Effector memory CD4-positive, alpha-beta T cell (primary cell): ENCODE data around the gene CYTH1.

Experiments used
- DNase-seq, 3 donors: peaks; one replicate each; pipeline ENCODE4 v3.0.0-alpha.2; 2020
- H3K27ac ChIP-seq: 2 replicates; pipeline ENCODE4 v1.7.0; 2013; ENCODE audit warnings: mild to moderate bottlenecking, low read length, moderate library complexity; ENCODE audit not compliant: insufficient read depth, poor library complexity, severe bottlenecking
- H3K27me3 ChIP-seq: replicated peaks from 2 replicates; pipeline ENCODE4 v1.7.0; 2013; ENCODE audit warnings: mild to moderate bottlenecking, low read length; ENCODE audit not compliant: insufficient read depth, control insufficient read depth, poor library complexity, severe bottlenecking
- H3K36me3 ChIP-seq: 2 replicates; pipeline ENCODE4 v1.7.0; 2013; ENCODE audit warnings: mild to moderate bottlenecking, low read length, moderate library complexity; ENCODE audit not compliant: control insufficient read depth, insufficient read depth
- H3K4me1 ChIP-seq: 2 replicates; pipeline ENCODE4 v1.7.0; 2013; ENCODE audit warnings: low read length, mild to moderate bottlenecking; ENCODE audit not compliant: control insufficient read depth, insufficient read depth, poor library complexity, severe bottlenecking
- H3K4me3 ChIP-seq: 2 replicates; pipeline ENCODE4 v1.7.0; 2013; ENCODE audit warnings: low read length, low read depth, mild to moderate bottlenecking; ENCODE audit not compliant: insufficient read depth, poor library complexity, severe bottlenecking
- H3K9me3 ChIP-seq: 2 replicates; pipeline ENCODE4 v1.7.0; 2013; ENCODE audit warnings: mild to moderate bottlenecking, low read length, moderate library complexity; ENCODE audit not compliant: control insufficient read depth

CYTH1 gene

DNA sequence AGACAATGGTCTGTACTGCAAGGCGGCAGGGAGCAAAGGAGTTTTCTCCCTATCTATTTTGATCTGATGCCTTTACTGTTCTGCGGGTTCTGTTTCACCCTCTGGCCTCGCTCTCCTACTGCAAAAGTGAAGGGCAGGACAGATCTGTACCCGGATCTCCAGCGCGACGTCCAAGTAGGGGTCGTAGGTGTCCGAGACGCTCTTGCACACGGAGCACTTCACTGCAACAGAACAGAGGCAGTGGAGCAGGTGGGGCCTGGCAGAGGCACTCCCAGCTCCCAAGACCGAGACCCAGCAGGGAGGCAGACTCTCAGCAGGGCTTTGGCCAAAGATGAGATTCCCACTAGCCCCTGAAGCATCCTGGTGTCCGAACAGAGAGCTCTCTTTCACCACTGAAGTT lies 38.8 kb upstream of the CYTH1 start:
- H3K4me3 ChIP-seq, result no peak overlapping the region
- no peaks in the 10 kb centered on the region for H3K9me3 ChIP-seq
- H3K27me3 ChIP-seq, result no peaks in the 10 kb centered on the region
- no peak for DNase-seq
- peak overlapping the region; percentile 74 for H3K27ac ChIP-seq
- peaks cover 59% of the 10 kb centered on the region for H3K36me3 ChIP-seq
- peaks cover 43% of the 10 kb centered on the region for H3K4me1 ChIP-seq

DNA sequence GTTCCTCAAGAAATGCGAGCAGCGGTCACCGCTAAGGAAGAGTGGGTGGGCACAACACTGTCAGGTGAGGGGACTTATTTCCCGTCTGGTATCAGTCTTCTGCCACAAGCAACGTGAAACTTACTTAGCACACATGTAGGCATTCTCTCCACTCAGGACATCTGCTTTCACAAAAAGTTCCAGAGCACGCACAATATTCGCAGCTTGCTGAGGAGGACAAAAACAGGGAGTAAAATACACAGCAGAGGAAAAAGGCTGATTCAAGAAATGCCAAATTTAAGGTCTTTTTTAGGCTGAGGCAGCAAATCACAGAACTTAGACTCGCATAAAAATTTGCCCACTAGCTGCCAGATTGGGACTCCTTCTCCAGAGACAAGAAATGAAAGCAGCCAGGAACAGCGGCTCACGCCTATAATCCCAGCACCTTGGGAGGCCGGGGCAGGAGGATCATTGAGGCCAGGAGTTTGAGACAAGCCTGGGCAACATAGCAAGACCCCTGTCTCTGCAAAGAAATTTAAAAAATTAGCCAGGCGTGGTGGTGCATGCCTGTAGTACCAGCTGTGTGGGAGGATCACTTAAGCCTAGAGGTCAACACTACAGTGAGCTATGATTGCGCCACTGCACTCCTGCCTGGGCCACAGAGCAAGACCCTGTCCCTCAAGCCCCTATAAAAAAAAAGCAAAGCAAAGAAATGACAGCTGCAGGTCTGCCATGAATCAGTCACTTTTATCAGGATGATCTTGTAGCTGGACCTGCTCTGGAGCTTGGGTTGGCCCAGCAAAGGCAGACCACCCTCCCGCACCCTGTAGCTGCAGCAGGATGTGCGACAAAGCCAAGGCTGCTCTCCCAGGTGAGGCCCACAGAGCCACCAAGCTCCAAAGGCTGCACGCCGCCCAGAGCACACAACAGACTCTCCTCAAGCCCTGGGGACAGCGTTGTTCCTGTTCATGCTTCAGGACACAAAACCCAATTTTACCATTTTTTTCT lies 38.0 kb upstream of the CYTH1 start:
- H3K9me3 ChIP-seq, result no peaks in the 10 kb centered on the region
- no peak overlapping the region for H3K4me3 ChIP-seq
- DNase-seq, result no peak
- peaks cover 59% of the 10 kb centered on the region for H3K36me3 ChIP-seq
- H3K27me3 ChIP-seq, result no peaks in the 10 kb centered on the region
- H3K4me1 ChIP-seq, result peaks cover 42% of the 10 kb centered on the region
- peak overlapping the region; percentile 74 for H3K27ac ChIP-seq

DNA sequence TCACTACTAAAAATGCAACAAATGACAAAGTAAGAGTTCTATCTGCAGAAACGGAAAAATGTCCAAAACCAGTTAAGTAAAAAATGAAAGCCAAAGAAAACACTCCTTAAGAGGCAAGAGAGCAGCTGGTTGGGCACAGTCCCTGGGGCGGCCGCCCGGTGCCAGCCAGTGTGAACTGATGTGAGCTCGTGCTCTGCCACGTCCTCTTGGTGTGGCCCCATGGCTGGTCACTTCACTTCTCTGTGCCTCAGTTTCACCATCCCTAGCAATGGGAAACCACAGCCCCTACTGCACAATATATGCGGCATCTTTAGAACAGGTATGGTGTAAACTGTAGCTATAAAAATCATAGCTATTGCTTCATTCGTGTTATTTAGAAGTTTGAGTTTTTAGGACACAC lies 37.3 kb upstream of the CYTH1 start:
- Histone ChIP-seq H3K9me3 (no peaks in the 10 kb centered on the region), H3K36me3 (peaks cover 57% of the 10 kb centered on the region), H3K4me3 (no peak overlapping the region), H3K27me3 (no peaks in the 10 kb centered on the region), H3K4me1 (peaks cover 42% of the 10 kb centered on the region), H3K27ac (peak overlapping the region; percentile 74)
- no peak for DNase-seq

DNA sequence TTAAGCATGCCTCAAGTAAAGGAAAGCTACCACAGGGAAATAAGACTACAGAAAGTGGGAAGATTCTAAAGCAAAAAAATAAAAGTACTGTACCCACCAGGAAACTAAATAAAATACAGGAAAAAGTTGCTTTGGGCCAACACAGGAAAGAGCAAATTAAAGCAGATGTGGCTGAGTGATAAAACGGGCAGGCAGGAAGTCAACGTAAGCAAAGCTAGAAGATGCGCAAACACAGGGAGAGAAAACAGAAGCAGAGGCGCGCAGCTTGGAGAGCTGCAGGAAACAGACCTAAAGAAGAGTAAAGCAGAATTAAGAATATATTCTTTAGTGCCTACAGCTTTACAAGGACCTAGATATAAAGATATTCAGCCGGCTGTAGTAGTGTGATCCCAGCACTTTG lies 36.9 kb upstream of the CYTH1 start:
- peak; percentile 44 to 64 (median 60) for DNase-seq
- no peaks in the 10 kb centered on the region for H3K27me3 ChIP-seq
- peak overlapping the region; percentile 6 for H3K4me3 ChIP-seq
- peaks cover 42% of the 10 kb centered on the region for H3K4me1 ChIP-seq
- H3K9me3 ChIP-seq, result no peaks in the 10 kb centered on the region
- peak overlapping the region; percentile 74 for H3K27ac ChIP-seq
- H3K36me3 ChIP-seq, result peaks cover 57% of the 10 kb centered on the region

DNA sequence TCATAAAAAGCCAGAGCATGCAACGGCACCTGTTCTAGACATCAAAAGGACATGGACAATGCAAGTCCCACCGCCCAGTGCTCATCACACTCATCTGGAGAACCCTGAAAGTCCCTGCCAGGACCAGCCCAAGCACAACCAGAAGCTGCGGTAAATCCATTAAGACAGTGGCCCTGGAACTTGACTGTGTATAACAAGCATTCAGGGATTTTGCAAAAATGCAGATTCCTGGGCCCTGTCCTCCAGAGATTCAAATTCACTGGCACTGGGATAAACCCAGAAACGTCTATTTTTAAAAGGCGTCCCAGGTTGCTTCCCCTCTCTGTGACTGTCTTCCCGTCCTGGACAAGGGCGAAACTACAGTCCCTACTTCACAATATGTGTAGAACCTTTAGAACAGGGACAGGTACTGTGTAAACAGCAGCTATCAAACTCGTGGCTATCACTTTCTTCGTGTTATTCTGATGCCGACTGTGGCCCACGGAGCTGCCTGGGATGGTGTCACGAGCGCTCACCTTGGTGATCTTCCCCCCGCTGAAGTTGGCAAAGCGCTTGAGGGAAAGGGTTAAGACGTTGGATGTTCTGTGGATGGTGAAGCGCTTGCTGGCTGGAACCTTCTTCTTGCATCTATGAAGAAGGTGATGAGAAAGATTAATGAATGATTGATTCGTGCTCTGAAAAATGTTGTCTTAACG lies 36.2 kb upstream of the CYTH1 start:
- peaks cover 42% of the 10 kb centered on the region for H3K4me1 ChIP-seq
- no peaks in the 10 kb centered on the region for H3K9me3 ChIP-seq
- DNase-seq, result no peak
- peak overlapping the region; percentile 74 for H3K27ac ChIP-seq
- peaks cover 58% of the 10 kb centered on the region for H3K36me3 ChIP-seq
- H3K27me3 ChIP-seq, result no peaks in the 10 kb centered on the region
- H3K4me3 ChIP-seq, result peak overlapping the region; percentile 6

DNA sequence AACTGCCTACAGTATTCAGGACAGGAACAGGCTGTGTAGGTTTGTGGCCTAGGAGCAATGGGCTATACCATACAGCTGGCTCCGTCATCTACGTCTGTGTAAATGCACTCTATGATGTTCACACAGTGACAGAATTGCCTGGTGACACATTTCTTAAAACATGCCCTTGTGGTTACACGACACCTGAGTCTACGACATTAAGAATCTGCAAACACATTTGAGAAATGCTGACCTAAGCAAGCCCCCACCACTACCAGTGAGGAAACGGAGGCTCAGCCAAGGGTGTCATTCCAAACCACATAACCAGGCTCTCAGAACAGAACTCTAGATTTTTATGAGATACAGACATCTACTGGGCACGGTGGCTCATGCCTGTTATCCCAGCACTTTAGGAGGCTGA lies 35.0 kb upstream of the CYTH1 start:
- peak overlapping the region; percentile 74 for H3K27ac ChIP-seq
- H3K4me1 ChIP-seq, result peaks cover 42% of the 10 kb centered on the region
- H3K9me3 ChIP-seq, result no peaks in the 10 kb centered on the region
- no peak overlapping the region for H3K4me3 ChIP-seq
- H3K27me3 ChIP-seq, result no peaks in the 10 kb centered on the region
- peak; percentile 68 to 80 (median 71) for DNase-seq
- H3K36me3 ChIP-seq, result peaks cover 59% of the 10 kb centered on the region

DNA sequence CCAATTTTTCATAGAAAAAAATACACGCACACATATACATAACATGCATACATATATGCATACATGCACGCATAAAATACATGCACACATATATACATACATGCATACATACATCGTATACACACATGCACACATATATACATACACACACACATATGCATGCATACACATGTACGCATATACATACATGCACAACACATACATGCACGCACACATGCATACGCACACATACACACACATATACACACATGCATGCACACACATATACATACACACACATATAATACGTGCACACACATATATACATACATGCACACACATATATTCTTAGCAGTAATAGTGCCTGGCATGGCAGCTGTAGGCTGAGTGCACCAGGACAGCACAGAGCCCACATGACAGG lies 33.6 kb upstream of the CYTH1 start:
- no peak for DNase-seq
- H3K9me3 ChIP-seq, result no peaks in the 10 kb centered on the region
- H3K27me3 ChIP-seq, result no peaks in the 10 kb centered on the region
- H3K4me3 ChIP-seq, result no peak overlapping the region
- no peak overlapping the region for H3K27ac ChIP-seq
- H3K36me3 ChIP-seq, result peaks cover 62% of the 10 kb centered on the region
- H3K4me1 ChIP-seq, result peaks cover 40% of the 10 kb centered on the region

DNA sequence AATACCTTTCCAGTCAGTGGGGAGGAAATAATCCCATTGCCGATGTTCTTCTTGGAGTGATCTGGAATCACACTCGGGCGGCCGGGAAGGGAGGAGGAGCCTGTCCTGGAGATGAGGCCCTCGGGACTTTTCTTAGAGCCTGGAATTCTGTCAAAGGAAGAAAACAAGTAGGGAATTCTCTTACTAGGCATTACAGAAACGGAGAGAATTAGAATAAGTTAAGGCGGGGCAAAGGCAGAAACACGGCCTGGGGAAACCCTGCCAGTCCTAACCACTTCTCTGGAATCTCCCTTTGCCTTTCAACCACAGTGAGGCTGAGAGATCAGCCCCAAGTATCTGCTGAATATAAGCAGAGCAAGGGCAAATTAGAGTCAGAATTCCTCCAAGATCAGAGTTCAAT lies 30.8 kb upstream of the CYTH1 start:
- H3K27ac ChIP-seq, result no peak overlapping the region
- peaks cover 13% of the 10 kb centered on the region for H3K4me1 ChIP-seq
- H3K9me3 ChIP-seq, result no peaks in the 10 kb centered on the region
- H3K27me3 ChIP-seq, result no peaks in the 10 kb centered on the region
- H3K36me3 ChIP-seq, result peaks cover 76% of the 10 kb centered on the region
- H3K4me3 ChIP-seq, result no peak overlapping the region
- no peak for DNase-seq

DNA sequence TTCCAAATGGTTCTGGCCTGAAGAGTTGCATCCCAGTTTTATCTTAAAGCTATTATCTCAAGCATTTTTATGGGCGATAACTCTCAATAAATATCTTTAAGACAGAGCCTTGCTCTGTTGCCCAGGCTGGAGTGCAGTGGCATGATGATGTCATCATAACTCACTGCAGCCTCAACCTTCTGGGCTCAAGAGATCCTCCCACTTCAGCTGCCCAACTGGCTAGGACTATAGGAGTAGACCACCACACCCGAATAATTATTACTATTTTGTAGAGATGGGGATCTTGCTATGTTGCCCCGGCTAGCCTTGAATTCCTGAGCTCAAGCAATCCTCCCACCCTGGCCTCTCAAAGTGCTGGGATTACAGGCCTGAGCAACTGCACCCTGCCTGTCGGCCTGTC lies 26.1 kb upstream of the CYTH1 start:
- Histone ChIP-seq H3K4me1 (peaks cover 37% of the 10 kb centered on the region), H3K36me3 (peaks cover 69% of the 10 kb centered on the region), H3K4me3 (no peak overlapping the region), H3K27ac (no peak overlapping the region), H3K27me3 (no peaks in the 10 kb centered on the region), H3K9me3 (no peaks in the 10 kb centered on the region)
- DNase-seq, result no peak

DNA sequence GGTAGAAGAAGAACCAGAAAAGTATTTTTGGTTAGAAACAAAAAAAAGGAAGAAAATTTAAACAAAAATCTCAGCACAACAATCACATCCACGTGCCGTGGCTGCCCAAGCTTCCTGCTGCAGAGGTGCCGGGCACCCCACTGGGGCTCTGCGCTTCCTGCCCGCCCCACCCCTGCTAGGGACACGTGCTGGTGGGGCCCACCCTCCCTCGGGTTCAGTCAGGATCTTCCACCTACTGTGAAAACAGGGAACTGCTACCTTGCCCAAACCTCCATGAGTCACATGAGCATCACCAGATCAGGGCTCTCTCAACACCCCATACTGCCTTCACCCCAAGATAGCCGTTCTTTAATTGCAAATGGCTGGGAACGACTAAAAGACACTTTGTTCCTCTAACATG lies 24.4 kb upstream of the CYTH1 start:
- H3K9me3 ChIP-seq, result no peaks in the 10 kb centered on the region
- H3K4me3 ChIP-seq, result no peak overlapping the region
- no peaks in the 10 kb centered on the region for H3K27me3 ChIP-seq
- peak in 2 of 3 donors; percentile 51 to 71 for DNase-seq
- peaks cover 63% of the 10 kb centered on the region for H3K36me3 ChIP-seq
- peak overlapping the region; percentile 27 for H3K27ac ChIP-seq
- peaks cover 46% of the 10 kb centered on the region for H3K4me1 ChIP-seq
